Raji (cell line): ENCODE measurements around the gene LOXL4.

Source experiments
- POLR2A ChIP-seq: IDR thresholded peaks from 2 replicates; pipeline ENCODE4 v1.6.1; 2011; ENCODE audit warnings: low read depth, low read length, control low read depth; ENCODE audit not compliant: insufficient read depth

The LOXL4 gene

GRCh38 chr10:98246911-98247805, 20.8 kb downstream of the LOXL4 start:
- no peak for TF ChIP-seq POLR2A

GRCh38 chr10:98244586-98244985, 23.4 kb downstream of the LOXL4 start:
- TF ChIP-seq POLR2A, result no peak

- no peak for TF ChIP-seq POLR2A
Measured at GRCh38 chr10:98244141-98244540, 23.9 kb downstream of the LOXL4 start.

GRCh38 chr10:98242823-98243222, 25.2 kb downstream of the LOXL4 start:
- TF ChIP-seq POLR2A, result no peak

- no peak for TF ChIP-seq POLR2A
Measured at GRCh38 chr10:98240524-98240923, 27.5 kb downstream of the LOXL4 start.

- TF ChIP-seq POLR2A, result no peak
Measured at GRCh38 chr10:98238391-98238790, 29.6 kb downstream of the LOXL4 start.

GRCh38 chr10:98236862-98237261, 31.1 kb downstream of the LOXL4 start:
- no peak for TF ChIP-seq POLR2A

- no peak for TF ChIP-seq POLR2A
Measured at GRCh38 chr10:98235846-98236245, 32.1 kb downstream of the LOXL4 start.

- TF ChIP-seq POLR2A, result no peak
Measured at GRCh38 chr10:98231417-98231816, 36.6 kb downstream of the LOXL4 start.

- TF ChIP-seq POLR2A, result no peak
Measured at GRCh38 chr10:98226508-98227144, 41.4 kb downstream of the LOXL4 start.

- no peak for TF ChIP-seq POLR2A
Measured at GRCh38 chr10:98224996-98225395, 43.0 kb downstream of the LOXL4 start.

- no peak for TF ChIP-seq POLR2A
Measured at GRCh38 chr10:98224509-98224908, 43.5 kb downstream of the LOXL4 start.

- no peak for TF ChIP-seq POLR2A
Measured at GRCh38 chr10:98223874-98224273, 44.1 kb downstream of the LOXL4 start.

GRCh38 chr10:98217801-98218200, 50.2 kb downstream of the LOXL4 start:
- no peak for TF ChIP-seq POLR2A

- no peak for TF ChIP-seq POLR2A
Measured at GRCh38 chr10:98215373-98215772, 52.6 kb downstream of the LOXL4 start.

GRCh38 chr10:98213740-98214139, 54.3 kb downstream of the LOXL4 start:
- no peak for TF ChIP-seq POLR2A

GRCh38 chr10:98212196-98212595, 55.8 kb downstream of the LOXL4 start:
- TF ChIP-seq POLR2A, result no peak

GRCh38 chr10:98209441-98209840, 58.6 kb downstream of the LOXL4 start:
- no peak for TF ChIP-seq POLR2A
